T-helper 9 cell (primary cell): Measurements from ENCODE around the gene BCL11B.

Experiments
- DNase-seq: peaks from one replicate; pipeline ENCODE4 v3.0.0-alpha.2; 2020

BCL11B gene

DNA sequence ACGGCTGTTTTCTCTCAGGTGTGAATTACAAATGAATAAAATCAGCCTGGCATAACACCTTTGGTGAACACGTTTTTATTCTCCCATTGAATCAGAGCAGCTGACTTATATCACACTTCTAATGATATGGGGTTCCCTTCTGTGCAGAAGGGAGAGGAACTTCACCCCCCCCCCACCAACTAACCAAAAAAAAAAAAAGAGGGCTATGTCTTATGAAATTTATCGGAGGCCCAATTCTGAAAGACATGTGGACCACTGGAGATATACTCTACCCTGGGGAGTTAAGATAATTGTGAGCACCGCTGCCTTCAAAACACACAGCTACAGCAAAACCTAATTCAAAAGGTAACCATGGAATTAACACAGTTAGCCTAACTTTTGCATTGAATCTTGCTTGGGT is 4.6 kb downstream of the BCL11B start:
- no peak for DNase-seq

- peak; percentile 88 for DNase-seq
Observed at GRCh38 chr14:99266181-99267178, 5.5 kb downstream of the BCL11B start.

DNA sequence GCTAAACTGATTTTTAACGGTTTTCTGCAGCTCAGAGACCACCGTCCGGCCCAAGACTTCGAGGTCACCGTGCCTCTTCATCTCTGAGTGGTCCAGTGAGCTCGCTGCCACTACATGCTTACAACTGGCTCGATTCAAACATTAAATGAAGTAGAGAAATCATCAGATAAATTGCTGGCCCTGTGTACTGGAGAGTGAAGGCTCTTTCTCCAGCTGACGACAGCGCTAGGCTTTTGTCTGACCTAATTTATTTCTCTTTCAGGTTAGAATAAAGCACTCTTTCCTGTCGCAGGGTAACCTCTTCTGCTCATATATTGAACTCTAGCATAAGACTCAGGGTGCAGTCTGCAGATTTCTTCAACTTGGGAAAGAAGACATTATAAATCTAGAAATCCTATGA is 6.4 kb downstream of the BCL11B start:
- no peak for DNase-seq

- DNase-seq = no peak
Observed at GRCh38 chr14:99264691-99265450, 7.1 kb downstream of the BCL11B start.

- no peak for DNase-seq
Observed at GRCh38 chr14:99263564-99264330, 8.2 kb downstream of the BCL11B start.

GRCh38 chr14:99262977-99263448 is 9.0 kb downstream of the BCL11B start:
- no peak for DNase-seq

DNA sequence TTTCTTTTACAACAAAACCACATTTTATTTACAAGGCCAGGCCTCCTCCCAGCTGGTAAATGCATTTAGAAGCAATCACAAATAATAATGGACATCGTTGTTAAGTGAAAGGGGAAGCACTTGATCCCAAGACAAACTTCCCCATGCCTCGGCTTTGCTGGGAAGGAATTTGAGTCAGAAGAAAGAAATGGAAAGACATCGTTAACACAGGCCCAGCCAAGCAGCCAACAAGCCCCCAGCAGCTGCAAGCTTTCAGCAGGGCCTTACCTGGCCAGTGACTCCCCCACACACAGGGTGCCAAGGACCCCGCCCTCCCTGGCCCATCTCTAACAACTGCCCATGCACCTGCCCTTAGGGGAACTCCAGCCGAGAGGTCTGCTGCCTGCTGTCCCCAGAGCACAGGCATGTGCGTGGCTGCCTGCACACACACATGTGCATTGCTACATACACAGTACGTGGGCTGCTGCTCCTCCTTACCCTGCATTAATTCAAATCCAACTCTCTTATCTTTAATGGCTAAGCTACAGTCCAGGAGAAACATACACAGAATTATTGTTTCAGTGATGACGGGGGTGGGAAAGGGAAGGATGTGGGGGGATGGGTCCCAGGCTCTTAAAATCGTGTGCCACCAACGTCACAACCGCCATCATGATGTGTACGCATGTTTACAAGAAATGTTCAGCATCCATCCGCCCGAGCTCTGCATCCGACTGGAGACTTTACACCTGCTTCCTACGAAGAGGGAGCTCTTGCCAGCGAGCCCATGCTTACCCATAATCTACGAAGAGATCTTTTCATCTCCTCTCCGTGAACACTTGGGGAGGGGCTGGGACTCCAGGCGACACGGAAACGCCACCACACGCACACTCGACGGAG is 9.8 kb downstream of the BCL11B start:
- DNase-seq = peak; percentile 73

DNA sequence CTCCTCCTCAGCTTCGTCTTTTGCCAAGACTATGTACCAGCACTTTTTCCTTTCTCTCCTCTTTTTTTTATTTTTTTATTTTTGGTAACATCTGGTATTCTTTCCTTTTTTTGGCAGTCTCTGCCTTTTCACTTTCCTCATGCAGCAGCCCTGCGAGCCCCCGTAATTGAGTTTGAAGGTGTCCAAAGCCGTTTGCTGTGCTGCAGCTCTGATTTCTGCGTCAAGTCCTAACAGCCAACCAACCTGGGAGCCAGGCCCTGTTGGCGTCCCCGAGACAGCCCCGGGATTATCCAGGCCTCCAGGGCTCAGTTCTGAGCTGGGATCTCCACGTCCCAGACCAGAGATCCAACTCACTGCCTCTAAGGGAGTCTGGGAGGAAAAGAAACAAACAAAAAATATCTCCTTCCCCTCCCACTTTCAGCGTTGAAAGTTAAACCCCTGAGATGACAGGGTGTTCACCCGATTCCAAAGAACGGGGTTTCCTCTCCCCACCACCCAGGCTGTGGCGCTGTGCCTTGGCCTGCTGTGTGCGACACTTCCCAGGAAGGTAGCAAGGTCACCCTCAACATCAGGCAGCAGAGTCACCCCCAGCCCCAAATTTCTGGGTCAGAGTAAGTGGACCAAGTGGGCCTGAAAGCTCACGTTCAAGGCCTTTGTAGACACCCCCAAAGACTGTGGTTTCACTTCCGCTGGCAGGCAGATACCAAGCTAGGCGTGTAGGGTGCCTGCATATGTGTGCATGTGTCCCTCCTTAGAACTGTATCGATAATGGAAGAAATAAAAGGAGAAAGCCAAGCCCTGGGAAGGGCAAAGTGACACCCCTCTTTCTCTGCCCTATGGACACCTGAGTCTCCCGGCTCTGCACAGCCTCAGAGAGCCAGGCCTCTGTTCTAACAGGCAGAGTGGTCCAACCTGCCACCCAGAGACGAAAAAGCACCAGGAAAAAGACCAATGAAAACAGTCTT is 11.1 kb downstream of the BCL11B start:
- DNase-seq = no peak

DNA sequence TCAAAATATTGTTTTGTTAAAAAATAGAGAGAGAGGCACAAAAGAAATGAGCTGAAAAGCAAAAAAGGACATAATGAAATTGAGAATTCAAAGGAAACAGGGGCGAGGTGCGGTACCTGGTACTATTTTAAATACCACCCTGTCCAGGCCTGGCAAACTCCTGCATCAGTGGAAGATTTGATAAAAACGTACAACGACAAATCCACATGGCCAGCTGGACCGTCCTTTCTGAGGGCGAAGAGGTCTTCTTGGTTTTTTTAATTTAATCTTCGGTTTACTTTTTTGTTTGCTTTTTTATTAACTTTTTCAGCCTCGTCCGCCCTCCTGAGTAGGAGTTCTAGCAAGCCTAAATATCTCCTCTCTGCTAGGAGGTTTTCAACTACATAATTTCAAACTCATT is 11.9 kb downstream of the BCL11B start:
- no peak for DNase-seq

GRCh38 chr14:99258876-99259726 is 12.9 kb downstream of the BCL11B start:
- DNase-seq = no peak

- DNase-seq = no peak
Observed at GRCh38 chr14:99258341-99258861, 13.6 kb downstream of the BCL11B start.

GRCh38 chr14:99257673-99258221 is 14.2 kb downstream of the BCL11B start:
- DNase-seq = no peak

GRCh38 chr14:99257122-99257672 is 14.8 kb downstream of the BCL11B start:
- DNase-seq = no peak

GRCh38 chr14:99256483-99256874 is 15.5 kb downstream of the BCL11B start:
- no peak for DNase-seq

- no peak for DNase-seq
Observed at GRCh38 chr14:99255621-99256482, 16.1 kb downstream of the BCL11B start.

- no peak for DNase-seq
Observed at GRCh38 chr14:99254328-99255009, 17.5 kb downstream of the BCL11B start.

- DNase-seq = no peak
Observed at GRCh38 chr14:99253890-99254289, 18.1 kb downstream of the BCL11B start.
